ENCODE results near the gene TIMM29.
A peak's percentile ranks its signal among the peaks of the same experiment; 100 is the strongest.
"Not testable (repeated sequence)": the region's sequence is repeated elsewhere in the genome, so short reads cannot be mapped to it uniquely, and the experiment has no call there.

Gene TIMM29

GRCh38 chr19:10946958-10947657, 18.5 kb downstream of the TIMM29 start:
- DNase-seq, result no peak

DNA sequence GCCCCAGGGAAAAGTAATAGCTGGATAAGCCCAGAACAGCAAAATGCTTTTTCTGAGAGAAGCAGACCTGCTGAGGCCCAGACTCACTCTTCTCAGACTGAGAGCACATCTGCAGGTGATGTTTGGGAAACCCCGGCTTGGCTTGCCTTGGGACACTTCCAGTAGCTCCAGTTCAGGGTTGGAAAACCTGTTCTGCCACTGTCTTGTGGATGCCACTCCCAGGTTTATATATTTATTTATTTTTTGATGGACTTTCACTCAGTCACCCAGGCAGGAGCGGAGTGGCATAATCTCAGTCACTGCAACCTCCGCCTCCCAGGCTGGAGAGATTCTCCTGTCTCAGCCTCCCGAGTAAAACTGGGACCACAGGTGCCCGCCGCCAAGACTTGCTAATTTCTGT, 24.2 kb downstream of the TIMM29 start:
- no peak for DNase-seq

- DNase-seq, result not testable (repeated sequence)
These were observed 30.8 kb downstream of the TIMM29 start for GRCh38 chr19:10959277-10959968.

DNA sequence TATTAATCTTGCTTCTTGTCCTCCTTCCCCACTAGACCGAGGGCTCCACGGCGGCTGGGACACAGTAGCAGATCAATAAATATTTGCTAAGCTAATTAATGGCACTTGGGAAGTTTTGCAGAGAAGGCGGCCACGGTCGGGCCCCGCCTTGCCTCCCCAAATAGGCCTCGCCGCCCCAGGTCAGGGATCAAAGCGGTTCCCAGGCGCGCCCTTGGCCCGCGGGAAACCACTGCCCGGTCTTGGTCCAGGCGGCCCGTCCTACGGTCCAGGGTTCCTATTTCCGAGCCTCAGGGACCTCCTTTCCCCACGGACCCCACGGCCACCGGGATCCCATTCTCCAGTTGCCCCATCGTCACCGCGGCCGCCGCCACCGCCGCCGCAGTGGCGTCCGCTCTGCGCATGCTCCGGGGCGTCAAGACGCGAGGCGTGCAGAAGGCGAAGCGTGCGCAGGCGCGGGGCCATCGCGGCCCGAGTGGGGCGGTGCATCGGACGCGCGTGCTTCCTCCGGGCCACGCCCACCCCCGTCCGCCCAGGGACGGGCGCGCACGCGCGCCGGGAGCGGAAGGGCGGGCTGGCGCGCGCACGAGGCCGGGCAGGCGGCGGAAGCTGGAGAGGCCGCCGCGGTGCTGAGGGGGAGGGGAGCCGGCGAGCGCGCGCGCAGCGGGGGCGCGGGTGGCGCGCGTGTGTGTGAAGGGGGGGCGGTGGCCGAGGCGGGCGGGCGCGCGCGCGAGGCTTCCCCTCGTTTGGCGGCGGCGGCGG, 31.9 kb downstream of the TIMM29 start, which contains the start of gene SMARCA4:
SMARCA4 (plus strand) TSS at position 717 of the 759 bp plus-strand sequence. CDS start 23,122 bp downstream, outside the sequence.
- DNase-seq, result peak; percentile 98

GRCh38 chr19:10961073-10961860, 32.7 kb downstream of the TIMM29 start:
- DNase-seq, result no peak

DNA sequence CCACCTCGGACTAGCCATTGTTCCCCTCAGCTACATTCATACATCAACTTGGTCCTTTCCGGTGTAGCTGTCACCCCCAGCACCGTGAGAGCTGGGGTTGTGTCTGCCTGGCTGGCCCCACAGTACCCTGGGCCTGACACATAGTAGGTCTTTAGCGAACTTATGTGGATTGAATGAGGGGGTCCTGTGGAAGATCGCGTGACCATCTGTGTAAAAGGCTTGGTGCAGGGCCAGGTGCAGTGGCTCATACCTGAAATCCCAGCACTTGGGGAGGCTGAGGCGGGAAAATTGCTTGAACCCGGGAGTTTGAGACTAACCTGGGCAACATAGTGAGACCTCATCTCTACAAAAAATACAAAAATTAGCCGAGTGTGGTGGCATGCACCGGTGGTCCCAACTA, 34.3 kb downstream of the TIMM29 start:
- no peak for DNase-seq

DNA sequence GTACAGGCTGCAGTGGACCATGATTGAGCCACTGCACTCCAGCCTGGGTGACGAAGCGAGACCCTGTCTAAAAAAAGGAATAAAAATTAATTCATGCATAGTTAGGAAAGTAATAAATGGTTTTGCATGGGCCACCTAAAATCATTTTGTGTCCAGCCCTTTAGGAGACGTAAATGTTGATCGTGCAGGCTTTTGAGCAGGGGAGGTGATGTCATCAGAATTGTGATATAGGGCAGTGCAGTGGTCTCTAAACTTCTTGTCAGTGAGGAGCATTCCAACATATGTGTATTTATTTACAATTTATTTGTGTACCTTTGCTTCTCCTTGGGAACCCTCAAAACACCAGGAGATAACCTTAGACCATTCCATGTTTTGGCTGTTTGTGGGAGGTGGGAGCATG, 35.3 kb downstream of the TIMM29 start:
- DNase-seq, result no peak

- DNase-seq, result no peak
These were observed 36.3 kb downstream of the TIMM29 start for GRCh38 chr19:10964903-10965302.

GRCh38 chr19:10965398-10965797, 36.8 kb downstream of the TIMM29 start:
- no peak for DNase-seq

DNA sequence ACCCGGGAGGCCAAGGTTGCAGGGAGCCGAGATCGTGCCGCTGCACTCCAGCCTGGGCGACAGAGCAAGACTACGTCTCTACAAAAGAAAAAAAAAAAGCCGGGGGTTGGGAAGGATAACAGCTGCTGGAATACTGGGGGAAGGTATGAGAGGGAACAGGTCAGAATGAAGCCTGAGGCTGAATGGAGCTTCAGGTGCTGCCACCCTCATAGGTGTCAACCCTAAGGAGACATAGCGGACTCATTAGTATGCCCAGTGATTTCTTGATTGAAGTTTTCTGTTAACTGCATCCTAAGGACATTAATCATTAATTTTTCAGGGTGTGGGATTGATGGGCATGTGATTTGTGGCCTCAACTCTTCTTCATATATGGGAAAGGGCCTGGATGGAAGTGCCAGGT, 38.2 kb downstream of the TIMM29 start:
- no peak for DNase-seq

GRCh38 chr19:10968527-10969135, 40.0 kb downstream of the TIMM29 start:
- no peak for DNase-seq

DNA sequence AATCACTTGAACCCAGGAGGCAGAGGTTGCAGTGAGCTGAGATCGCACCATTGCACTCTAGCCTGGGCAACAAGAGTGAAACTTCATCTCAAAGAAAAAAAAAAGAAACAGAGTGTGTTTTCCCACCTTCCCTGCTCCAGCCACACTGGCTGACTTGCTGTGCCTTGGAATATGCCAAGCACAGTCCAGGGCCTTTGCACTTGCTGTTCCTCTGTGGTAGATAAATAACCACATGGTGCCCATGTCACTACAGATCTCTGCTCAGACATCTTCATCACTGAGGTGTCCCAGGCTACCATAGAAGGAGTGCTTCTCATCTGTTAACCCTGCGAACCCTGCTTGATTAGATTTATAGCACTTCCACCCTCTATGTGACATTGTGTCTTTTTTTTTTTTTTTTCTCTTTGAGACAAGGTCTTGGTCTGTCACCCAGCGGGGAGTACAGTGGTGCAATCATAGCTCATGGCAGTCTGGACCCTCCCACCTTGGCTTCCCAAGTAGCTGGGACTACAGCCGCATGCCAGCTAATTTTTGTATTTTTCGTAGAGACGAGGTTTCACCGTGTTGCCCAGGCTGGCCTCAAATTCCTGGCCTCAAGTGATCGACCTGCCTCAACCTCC, 42.6 kb downstream of the TIMM29 start:
- DNase-seq, result no peak

GRCh38 chr19:10975374-10976130, 46.9 kb downstream of the TIMM29 start:
- DNase-seq, result no peak

DNA sequence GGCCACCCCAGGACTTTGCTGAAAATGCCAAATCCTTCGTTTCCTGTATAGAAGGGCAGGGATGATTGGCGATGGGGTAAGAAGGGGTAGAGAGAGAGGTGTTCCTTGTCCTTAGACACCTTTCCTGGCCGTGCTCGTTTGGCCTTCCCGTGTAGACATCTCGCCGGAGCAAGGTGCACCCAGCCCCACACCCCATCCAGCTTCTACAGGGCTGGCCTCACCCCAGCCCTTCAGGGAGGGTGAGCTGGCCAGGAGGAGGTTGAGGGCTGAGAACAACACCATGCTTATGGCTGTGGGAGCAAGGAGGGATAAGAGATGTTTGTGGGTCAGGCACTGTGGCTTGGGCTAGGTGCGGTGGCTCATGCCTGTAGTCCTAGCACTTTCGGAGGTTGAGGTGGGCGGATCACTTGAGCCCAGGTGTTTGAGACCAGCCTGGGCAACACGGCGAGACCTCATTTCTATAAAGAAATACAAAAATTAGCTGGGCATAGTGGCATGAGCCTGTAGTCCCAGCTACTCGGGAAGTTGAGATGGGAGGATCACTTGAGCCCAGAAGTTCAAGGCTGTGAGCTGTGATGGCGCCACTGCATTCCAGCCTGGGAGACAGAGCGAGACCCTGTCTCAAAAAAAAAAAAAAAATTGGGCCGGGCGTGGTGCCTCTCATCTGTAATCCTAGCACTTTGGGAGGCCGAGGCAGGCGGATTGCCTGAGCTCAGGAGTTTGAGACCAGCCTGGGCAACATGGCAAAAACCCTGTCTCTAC, 47.7 kb downstream of the TIMM29 start:
- DNase-seq, result no peak

- DNase-seq, result no peak
These were observed 49.1 kb downstream of the TIMM29 start for GRCh38 chr19:10977742-10978092.

All from activated naive CD4-positive, alpha-beta T cell treated with Interleukin-2 at 50 U/mL for 16 hours (primary cell).